WERI-Rb-1 (cell line): ENCODE data around the gene PPP3CB.

Experiments
- DNase-seq: peaks from one replicate; pipeline ENCODE4 v3.0.0-alpha.2; 2020
- H3K27ac ChIP-seq: fragments of 250-450 bp; sonication (Bioruptor Pico); 2 replicates; pipeline ENCODE4 v1.5.1; 2020; ENCODE audit warnings: mild to moderate bottlenecking, moderate library complexity
- H3K27me3 ChIP-seq: fragments of 250-450 bp; sonication (Bioruptor Pico); 2 replicates; pipeline ENCODE4 v1.5.1; 2021; ENCODE audit warnings: mild to moderate bottlenecking, low read depth, moderate library complexity; ENCODE audit not compliant: insufficient read depth, severe bottlenecking
- H3K36me3 ChIP-seq: fragments of 250-450 bp; sonication (Bioruptor Pico); 2 replicates; pipeline ENCODE4 v1.5.1; 2020; ENCODE audit warnings: mild to moderate bottlenecking, moderate library complexity
- H3K4me3 ChIP-seq: 2 replicates; pipeline ENCODE4 v1.5.1; 2011; ENCODE audit warnings: low read depth, mild to moderate bottlenecking, control low read depth, low read length
- H3K9me3 ChIP-seq: fragments of 250-450 bp; sonication (Bioruptor Pico); 2 replicates; pipeline ENCODE4 v1.5.1; 2021; ENCODE audit warnings: mild to moderate bottlenecking, moderate library complexity; ENCODE audit not compliant: severe bottlenecking
- TF ChIP-seq, protein P1 (sequence below): IDR thresholded peaks from 2 replicates; pipeline ENCODE4 v1.5.1; 2011; ENCODE audit warnings: low read depth, mild to moderate bottlenecking, control low read depth, inconsistent platforms, low read length

Gene PPP3CB

DNA sequence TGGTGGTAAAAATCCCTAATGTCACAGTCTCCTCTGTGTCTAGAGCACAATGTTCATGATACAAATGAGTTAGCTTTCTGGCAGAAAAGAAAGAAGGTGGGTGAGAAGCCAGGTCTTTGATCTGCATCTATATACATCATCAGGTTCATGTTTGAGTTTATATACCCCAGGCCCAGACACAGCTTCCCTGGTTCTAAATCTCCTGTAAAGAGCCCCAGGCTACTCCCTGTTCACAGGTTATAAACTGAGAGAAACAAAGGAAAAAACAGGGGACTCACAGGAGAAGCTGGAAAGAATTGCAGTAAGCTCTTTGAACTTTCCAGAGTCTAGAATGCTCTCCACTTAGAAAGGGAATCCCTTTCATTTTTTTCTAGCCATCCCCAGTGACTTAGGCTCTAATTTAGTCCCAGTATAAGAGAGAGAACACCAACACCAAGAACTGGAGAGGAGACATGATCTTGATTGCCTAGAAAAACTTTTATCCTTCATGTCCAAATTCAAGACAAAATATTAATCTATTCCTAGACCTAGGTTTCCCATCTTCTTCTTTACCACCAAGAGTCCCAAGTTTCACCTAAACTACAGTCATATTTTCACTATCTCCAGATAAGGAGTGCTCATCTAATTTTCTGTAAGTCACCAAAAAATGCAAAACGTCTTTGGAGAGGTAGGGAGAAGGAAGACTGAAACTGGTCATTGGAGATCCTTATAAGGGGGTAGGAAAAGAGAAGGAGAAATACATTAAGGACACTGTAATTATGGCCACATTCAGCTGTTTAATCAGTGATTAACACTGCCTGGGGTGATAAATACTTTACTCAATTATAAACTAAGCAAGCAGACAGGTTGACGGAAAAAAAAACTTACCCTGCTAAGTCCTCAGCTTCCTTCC, 62.9 kb downstream of the PPP3CB start:
- TF ChIP-seq, protein P1, sequence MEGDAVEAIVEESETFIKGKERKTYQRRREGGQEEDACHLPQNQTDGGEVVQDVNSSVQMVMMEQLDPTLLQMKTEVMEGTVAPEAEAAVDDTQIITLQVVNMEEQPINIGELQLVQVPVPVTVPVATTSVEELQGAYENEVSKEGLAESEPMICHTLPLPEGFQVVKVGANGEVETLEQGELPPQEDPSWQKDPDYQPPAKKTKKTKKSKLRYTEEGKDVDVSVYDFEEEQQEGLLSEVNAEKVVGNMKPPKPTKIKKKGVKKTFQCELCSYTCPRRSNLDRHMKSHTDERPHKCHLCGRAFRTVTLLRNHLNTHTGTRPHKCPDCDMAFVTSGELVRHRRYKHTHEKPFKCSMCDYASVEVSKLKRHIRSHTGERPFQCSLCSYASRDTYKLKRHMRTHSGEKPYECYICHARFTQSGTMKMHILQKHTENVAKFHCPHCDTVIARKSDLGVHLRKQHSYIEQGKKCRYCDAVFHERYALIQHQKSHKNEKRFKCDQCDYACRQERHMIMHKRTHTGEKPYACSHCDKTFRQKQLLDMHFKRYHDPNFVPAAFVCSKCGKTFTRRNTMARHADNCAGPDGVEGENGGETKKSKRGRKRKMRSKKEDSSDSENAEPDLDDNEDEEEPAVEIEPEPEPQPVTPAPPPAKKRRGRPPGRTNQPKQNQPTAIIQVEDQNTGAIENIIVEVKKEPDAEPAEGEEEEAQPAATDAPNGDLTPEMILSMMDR = no peak
- DNase-seq = no peak
- peaks cover 13% of the 10 kb centered on the region for H3K36me3 ChIP-seq

DNA sequence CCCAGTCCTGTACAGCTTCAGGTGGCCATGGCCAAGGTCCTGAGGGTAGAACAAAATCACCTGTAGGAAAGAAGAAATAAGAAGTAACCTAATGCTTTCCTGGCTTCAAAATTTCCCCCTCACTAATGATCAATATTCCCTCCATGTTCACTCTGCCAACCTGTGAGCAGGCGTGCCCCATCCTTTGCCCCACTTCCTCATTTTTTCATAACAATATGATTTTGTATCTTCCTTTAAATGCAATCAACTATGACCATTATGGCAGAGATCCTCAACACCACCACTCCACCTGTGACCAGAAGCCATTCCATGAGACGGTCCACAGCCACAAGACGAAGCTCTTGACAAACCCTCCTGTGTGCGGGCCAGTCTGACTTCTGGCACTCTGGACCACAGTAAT, 69.5 kb downstream of the PPP3CB start:
- Histone ChIP-seq H3K27ac (no peak overlapping the region), H3K36me3 (peaks cover 7% of the 10 kb centered on the region; the same call in 1 of the 2 replicates), H3K9me3 (no peaks in the 10 kb centered on the region), H3K4me3 (no peak overlapping the region), H3K27me3 (no peaks in the 10 kb centered on the region)
- no peak for DNase-seq
- TF ChIP-seq, protein P1 = no peak

More for the DNA sequence above, 62.9 kb downstream of the PPP3CB start:
- no peak overlapping the region for H3K27ac ChIP-seq
- no peaks in the 10 kb centered on the region for H3K27me3 ChIP-seq
- no peak overlapping the region for H3K4me3 ChIP-seq
- no peaks in the 10 kb centered on the region for H3K9me3 ChIP-seq

DNA sequence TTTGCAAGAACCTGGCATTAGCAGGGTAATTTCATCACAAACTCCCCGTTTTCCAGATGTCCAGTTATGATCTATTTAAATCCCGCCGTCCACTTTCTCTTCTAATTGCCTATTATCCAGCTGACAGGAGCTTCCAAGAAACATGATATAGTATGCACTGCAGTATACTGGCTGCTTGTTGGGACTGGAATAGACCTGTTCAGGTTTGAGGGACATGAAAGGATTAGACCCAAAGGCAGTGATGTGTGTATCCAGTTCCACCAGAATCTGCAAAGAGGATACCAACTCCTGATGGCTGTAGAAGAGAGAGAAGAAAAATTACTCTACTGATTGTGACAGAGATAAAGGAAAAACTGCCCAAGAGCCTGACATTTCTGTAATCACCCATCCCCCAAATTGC, 71.3 kb downstream of the PPP3CB start:
- DNase-seq = no peak
- Histone ChIP-seq H3K27ac (no peak overlapping the region), H3K36me3 (peaks cover 7% of the 10 kb centered on the region; the same call in 1 of the 2 replicates), H3K27me3 (no peaks in the 10 kb centered on the region), H3K9me3 (no peaks in the 10 kb centered on the region), H3K4me3 (no peak overlapping the region)
- TF ChIP-seq, protein P1 = no peak

DNA sequence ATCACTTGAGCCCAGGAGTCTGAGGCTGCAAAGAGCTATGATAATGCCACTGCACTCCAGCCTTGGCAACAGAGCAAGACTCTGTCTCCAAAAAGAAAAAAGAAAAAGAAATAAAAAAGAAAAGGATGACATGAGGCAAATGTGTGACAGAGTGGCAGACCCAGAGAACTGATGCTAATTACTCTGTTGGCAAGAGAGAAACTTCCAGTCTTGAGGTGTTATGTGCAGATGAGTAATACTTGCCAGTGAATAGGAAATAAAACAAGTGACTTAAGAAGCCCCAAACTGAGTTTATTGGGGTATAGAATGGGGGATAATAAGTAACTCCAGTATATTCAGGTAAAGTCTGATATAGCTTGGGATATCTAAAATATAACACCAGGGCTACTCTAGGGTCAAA, 72.5 kb downstream of the PPP3CB start:
- Histone ChIP-seq H3K27ac (no peak overlapping the region), H3K9me3 (no peaks in the 10 kb centered on the region), H3K36me3 (peaks cover 7% of the 10 kb centered on the region; the same call in 1 of the 2 replicates), H3K27me3 (no peaks in the 10 kb centered on the region), H3K4me3 (no peak overlapping the region)
- DNase-seq = no peak
- TF ChIP-seq, protein P1 = no peak

DNA sequence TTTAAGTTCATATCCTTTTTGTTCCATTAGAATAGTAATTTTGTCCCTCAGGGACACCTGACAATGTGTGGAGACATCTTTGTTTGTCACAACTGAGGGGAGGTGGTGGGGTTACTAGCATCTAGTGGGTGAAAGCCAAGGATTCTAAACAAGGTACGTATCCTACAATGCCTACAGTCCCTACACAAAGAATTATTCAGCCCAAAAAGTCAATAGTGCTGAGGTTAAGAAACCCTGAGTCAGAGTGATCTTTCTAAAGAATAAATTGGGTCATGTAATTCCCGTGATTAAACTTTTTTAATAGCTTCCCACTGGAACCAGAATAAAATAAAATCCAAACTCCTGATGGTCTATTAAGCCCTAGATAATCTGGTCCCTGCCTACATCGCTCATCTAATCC, 79.3 kb downstream of the PPP3CB start:
- H3K4me3 ChIP-seq = no peak overlapping the region
- no peaks in the 10 kb centered on the region for H3K27me3 ChIP-seq
- DNase-seq = no peak
- no peak overlapping the region for H3K27ac ChIP-seq
- H3K36me3 ChIP-seq = peaks cover 3% of the 10 kb centered on the region; the same call in 1 of the 2 replicates
- no peaks in the 10 kb centered on the region for H3K9me3 ChIP-seq
- TF ChIP-seq, protein P1 = no peak
